ENCODE data around the gene RNF5.
A peak's percentile ranks its signal among the peaks of the same experiment; 100 is the strongest.

Gene RNF5

DNA sequence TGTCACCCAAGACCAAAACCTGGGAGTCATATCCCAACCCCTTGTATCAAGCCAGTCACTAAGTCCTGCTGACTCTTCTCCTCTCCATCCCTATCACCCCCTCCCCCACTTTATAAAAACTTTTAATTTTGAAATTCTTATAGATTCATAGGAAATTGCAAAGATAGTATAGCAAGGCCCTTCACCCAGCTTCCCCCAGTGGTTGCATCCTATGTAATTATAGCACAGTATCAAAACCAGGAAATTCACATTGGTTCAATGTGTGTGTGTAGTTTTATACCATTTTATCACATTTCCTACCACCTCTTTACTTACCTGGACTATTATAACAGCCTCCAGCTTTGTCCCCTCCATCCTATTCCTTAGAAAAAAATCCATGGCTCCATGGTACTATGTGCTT is 20.2 kb upstream of the RNF5 start:
- no peak for DNase-seq
- Histone ChIP-seq H3K4me3 (ENCODE audit: low read depth, low read length) (no peak overlapping the region), H3K9me3 (no peaks in the 10 kb centered on the region), H3K36me3 (peaks cover 33% of the 10 kb centered on the region), H3K4me1 (0 out of 2 replicates have a peak, but pooled peaks cover 3% of the 10 kb centered on the region), H3K27me3 (no peaks in the 10 kb centered on the region)
- TF ChIP-seq, protein P1, sequence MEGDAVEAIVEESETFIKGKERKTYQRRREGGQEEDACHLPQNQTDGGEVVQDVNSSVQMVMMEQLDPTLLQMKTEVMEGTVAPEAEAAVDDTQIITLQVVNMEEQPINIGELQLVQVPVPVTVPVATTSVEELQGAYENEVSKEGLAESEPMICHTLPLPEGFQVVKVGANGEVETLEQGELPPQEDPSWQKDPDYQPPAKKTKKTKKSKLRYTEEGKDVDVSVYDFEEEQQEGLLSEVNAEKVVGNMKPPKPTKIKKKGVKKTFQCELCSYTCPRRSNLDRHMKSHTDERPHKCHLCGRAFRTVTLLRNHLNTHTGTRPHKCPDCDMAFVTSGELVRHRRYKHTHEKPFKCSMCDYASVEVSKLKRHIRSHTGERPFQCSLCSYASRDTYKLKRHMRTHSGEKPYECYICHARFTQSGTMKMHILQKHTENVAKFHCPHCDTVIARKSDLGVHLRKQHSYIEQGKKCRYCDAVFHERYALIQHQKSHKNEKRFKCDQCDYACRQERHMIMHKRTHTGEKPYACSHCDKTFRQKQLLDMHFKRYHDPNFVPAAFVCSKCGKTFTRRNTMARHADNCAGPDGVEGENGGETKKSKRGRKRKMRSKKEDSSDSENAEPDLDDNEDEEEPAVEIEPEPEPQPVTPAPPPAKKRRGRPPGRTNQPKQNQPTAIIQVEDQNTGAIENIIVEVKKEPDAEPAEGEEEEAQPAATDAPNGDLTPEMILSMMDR (IDR thresholded peaks at IDR 0.05; ENCODE audit: low read depth, low read length), result no peak

DNA sequence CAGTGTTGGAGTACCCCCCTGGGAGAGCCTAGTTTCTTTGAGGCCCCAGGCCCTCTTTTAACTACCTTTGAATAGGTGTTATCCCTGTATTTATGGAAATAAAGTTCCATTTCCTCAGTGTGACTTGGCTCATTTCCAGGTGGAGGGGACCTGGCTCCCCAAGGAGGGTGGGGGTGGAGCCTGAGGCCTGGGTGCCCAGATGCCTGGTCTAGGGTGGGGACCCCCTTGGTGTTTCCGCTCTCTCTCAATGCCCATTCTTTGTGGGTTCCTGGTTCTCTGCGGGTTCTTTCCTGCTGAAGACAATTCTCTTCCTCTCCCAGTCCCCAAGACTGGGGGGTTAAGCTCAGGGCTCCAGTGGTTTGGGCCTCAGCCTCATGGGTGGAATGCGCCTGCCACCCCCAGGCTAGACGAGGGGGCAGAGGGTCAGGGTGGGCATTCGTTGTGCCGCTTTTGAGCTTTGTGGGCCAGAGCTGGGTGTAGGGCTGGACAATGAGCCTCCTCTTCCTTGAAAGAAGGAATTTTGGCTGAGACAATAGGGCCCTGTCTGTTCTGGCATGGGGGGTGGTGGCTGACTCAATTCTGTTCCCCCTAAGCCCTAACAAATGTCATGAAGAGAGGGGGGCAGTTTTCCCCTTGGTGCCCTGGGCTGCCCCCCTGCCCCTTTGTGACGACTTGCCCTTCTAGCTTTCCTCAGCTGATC is 14.5 kb upstream of the RNF5 start:
- Histone ChIP-seq H3K4me1 (no peaks in the 10 kb centered on the region), H3K9me3 (no peaks in the 10 kb centered on the region), H3K36me3 (peaks cover 27% of the 10 kb centered on the region), H3K4me3 (ENCODE audit: low read depth, low read length) (no peak overlapping the region), H3K27me3 (no peaks in the 10 kb centered on the region)
- TF ChIP-seq, protein P1 (IDR thresholded peaks at IDR 0.05; ENCODE audit: low read depth, low read length), result no peak
- DNase-seq, result no peak

DNA sequence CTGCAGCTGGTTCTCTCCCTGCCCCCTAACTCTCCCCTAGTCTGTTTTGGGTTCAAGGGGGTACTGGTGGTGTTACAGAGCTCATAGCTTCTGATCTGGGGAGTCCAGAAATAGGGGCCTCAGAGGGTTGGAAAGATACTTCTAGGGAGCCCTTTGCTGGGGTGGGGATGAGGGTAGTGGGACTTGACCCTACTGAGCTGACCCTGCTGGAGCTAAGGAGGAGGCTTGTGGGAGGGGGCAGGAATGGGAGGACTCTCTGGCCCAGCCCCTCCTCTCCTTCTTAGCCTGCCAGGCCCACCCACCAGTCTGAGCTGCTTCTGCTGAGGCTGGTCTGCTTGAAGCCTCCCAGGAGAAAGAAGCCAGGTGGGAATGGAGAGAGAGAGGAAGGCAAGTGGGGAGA is 13.9 kb upstream of the RNF5 start, which contains the start of gene EGFL8:
TSS of gene EGFL8 (plus strand) at position 301 of the 400 bp plus-strand sequence. CDS start 1,571 bp downstream, outside the sequence.
- TF ChIP-seq, protein P1 (IDR thresholded peaks at IDR 0.05; ENCODE audit: low read depth, low read length), result no peak
- H3K4me3 ChIP-seq (ENCODE audit: low read depth, low read length), result no peak within 1 kb of the TSS
- no peaks in the 10 kb centered on the region for H3K4me1 ChIP-seq
- DNase-seq, result no peak
- H3K27me3 ChIP-seq, result no peaks in the 10 kb centered on the region
- H3K36me3 ChIP-seq, result peaks cover 29% of the 10 kb centered on the region
- no peaks in the 10 kb centered on the region for H3K9me3 ChIP-seq

DNA sequence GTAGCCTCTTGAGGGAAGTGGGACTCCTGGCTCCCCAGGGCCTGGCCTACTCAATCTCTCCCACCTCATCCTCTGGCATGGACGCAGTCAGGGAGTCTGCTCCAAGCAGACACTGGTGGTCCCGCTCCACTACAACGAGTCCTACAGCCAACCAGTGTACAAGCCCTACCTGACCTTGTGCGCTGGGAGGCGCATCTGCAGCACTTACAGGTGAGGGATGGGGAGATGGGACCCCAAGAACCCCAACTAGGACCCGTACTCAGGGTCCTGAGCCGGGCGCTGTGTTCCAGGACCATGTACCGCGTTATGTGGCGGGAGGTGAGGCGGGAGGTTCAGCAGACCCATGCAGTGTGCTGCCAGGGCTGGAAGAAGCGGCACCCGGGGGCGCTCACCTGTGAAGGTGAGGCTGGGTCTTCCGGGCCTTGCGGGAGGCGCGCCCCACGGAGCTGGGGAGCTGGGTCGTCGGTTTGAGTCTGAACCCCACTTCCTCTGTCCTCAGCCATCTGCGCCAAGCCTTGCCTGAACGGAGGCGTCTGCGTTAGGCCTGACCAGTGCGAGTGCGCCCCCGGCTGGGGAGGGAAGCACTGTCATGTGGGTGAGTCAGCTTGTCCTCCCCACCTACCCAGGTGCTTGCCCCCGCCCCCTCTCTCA is 11.7 kb upstream of the RNF5 start:
- TF ChIP-seq, protein P1 (IDR thresholded peaks at IDR 0.05; ENCODE audit: low read depth, low read length), result peak; percentile 8; the same call in 1 of the 2 replicates
- Histone ChIP-seq H3K4me3 (ENCODE audit: low read depth, low read length) (no peak overlapping the region), H3K4me1 (no peaks in the 10 kb centered on the region), H3K27me3 (no peaks in the 10 kb centered on the region), H3K36me3 (peaks cover 47% of the 10 kb centered on the region), H3K9me3 (no peaks in the 10 kb centered on the region)
- peak; percentile 46 for DNase-seq

DNA sequence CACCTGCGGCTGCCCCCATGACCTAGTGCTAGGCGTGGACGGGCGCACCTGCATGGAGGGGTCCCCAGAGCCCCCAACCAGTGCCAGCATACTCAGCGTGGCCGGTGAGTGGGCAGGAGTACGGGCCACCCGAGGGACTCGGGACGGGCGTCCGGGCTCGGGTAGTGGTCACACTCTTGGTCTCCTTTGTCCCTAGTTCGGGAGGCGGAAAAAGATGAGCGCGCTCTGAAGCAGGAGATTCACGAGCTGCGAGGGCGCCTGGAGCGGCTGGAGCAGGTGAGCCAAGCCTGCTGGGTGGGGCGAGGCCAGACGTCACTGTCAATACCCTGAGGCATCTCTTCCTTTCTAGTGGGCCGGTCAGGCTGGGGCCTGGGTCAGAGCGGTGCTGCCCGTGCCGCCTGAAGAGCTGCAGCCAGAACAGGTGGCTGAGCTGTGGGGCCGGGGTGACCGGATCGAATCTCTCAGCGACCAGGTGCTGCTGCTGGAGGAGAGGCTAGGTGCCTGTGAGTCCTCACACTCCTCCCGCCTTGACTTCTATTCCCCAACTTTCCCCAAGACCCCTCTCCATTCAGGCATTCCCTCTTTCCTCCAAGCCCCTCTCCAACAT is 10.9 kb upstream of the RNF5 start:
- TF ChIP-seq, protein P1 (IDR thresholded peaks at IDR 0.05; ENCODE audit: low read depth, low read length), result no peak
- Histone ChIP-seq H3K27me3 (no peaks in the 10 kb centered on the region), H3K36me3 (peaks cover 47% of the 10 kb centered on the region), H3K9me3 (no peaks in the 10 kb centered on the region), H3K4me1 (no peaks in the 10 kb centered on the region), H3K4me3 (ENCODE audit: low read depth, low read length) (no peak overlapping the region)
- DNase-seq, result no peak
